VCaP (cell line): ENCODE data around the gene OR5D13.

Experiments
- H3K27ac ChIP-seq: fragments of 450-650 bp; 2 replicates; pipeline ENCODE4 v1.5.1; 2017
- TF ChIP-seq, protein P1 (sequence below): fragments of 450-650 bp; conservative IDR thresholded peaks from 2 replicates; pipeline ENCODE4 v1.5.1; 2017; ENCODE audit warnings: mild to moderate bottlenecking, moderate library complexity

Gene OR5D13

GRCh38 chr11:55773138-55773537 is at the start of gene OR5D13:
OR5D13 (plus strand) TSS chr11:55773438; CDS start chr11:55773438, 0 bp downstream.
- no peak within 1 kb of the TSS for H3K27ac ChIP-seq
- TF ChIP-seq, protein P1, sequence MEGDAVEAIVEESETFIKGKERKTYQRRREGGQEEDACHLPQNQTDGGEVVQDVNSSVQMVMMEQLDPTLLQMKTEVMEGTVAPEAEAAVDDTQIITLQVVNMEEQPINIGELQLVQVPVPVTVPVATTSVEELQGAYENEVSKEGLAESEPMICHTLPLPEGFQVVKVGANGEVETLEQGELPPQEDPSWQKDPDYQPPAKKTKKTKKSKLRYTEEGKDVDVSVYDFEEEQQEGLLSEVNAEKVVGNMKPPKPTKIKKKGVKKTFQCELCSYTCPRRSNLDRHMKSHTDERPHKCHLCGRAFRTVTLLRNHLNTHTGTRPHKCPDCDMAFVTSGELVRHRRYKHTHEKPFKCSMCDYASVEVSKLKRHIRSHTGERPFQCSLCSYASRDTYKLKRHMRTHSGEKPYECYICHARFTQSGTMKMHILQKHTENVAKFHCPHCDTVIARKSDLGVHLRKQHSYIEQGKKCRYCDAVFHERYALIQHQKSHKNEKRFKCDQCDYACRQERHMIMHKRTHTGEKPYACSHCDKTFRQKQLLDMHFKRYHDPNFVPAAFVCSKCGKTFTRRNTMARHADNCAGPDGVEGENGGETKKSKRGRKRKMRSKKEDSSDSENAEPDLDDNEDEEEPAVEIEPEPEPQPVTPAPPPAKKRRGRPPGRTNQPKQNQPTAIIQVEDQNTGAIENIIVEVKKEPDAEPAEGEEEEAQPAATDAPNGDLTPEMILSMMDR: no peak

GRCh38 chr11:55726715-55727324 is 46.4 kb upstream of the OR5D13 start:
- TF ChIP-seq, protein P1: no peak
- H3K27ac ChIP-seq: no peak overlapping the region

DNA sequence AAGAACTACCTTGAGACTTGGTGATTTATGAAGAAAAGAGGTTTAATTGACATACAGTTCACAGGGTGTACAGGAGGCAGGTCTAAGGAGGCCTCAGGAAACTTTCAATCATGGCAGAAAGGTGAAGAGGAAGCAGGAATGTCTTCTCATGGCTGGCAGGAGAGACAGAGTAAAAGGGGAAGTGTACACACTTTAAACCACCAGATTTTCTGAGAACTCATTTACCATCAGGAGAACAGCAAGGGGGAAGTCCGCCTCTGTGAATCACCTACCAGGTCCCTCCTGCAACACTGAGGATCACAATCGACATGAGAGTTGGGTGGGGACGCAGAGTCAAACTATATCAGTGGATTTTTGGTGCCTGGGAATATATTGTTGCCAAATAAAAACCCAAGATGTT is 40.3 kb upstream of the OR5D13 start:
- H3K27ac ChIP-seq: no peak overlapping the region
- TF ChIP-seq, protein P1: no peak

DNA sequence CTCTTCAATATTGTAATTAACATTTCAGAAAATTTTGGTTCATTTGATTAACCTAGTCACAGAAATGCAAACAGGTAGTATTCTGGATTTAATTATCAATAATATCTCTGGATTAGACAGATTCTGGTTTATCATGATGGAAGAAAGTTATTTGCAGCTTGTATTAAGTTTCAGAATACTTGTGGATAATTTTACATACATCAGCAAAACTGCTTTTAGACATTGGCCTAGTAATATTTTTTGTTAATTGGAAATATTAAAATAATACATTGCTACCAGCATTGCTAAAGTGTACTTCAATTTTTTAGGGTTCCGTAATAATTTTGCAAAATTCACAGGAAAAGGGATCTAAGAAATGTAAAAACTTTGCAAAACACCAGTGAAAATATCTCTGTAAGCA is 18.4 kb downstream of the OR5D13 start:
- no peak overlapping the region for H3K27ac ChIP-seq
- TF ChIP-seq, protein P1: no peak

- H3K27ac ChIP-seq: no peak overlapping the region
- TF ChIP-seq, protein P1: no peak
These were observed 20.1 kb downstream of the OR5D13 start for GRCh38 chr11:55793321-55793720.

GRCh38 chr11:55795256-55795655 is 22.0 kb downstream of the OR5D13 start, which contains the start of gene OR5D14:
OR5D14 (plus strand) TSS chr11:55795556; CDS start chr11:55795556, 0 bp downstream.
- H3K27ac ChIP-seq: no peak within 1 kb of the TSS
- TF ChIP-seq, protein P1: no peak

DNA sequence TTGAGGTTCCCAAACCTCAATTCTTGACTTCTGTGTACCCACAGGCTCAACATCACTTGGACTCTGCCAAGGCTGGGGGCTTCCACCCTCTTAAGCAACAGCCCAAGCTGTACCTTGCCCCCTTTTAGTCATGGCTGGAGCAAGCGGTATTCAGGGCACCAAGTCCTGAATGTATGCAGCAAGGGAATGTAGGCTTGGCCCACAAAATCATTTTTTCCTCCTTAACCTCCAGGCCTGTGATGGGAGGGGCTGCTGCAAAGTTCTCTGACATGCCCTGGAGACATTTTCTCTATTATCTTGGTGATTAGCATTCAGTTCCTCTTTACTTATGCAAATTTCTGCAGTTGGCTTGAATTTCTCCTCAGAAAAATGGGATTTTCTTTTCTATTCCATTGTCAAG is 33.0 kb downstream of the OR5D13 start:
- TF ChIP-seq, protein P1: no peak
- no peak overlapping the region for H3K27ac ChIP-seq
